Left ventricle myocardium inferior (tissue), 1 donor: ENCODE data around the gene TSHZ2. TPM values are rescaled to one million over a fixed set of nuclear protein-coding genes. Genes with fewer than 3 reads are reported as not detected.

Source experiments
- DNase-seq: peaks from one replicate; pipeline ENCODE4 v3.0.0-alpha.2; 2020
- H3K27ac ChIP-seq: fragments of 200-600 bp; replicated peaks from 2 replicates; pipeline ENCODE4 v1.8.0; 2021
- H3K27me3 ChIP-seq: fragments of 200-600 bp; 2 replicates; pipeline ENCODE4 v1.8.0; 2021; ENCODE audit warnings: low read depth
- H3K36me3 ChIP-seq: fragments of 200-600 bp; 2 replicates; pipeline ENCODE4 v1.8.0; 2021
- H3K4me1 ChIP-seq: fragments of 200-600 bp; 2 replicates; pipeline ENCODE4 v1.8.0; 2021
- H3K4me3 ChIP-seq: fragments of 200-600 bp; 2 replicates; pipeline ENCODE4 v1.8.0; 2021; ENCODE audit warnings: mild to moderate bottlenecking, moderate library complexity
- H3K9me3 ChIP-seq: fragments of 200-600 bp; replicated peaks from 2 replicates; pipeline ENCODE4 v1.8.0; 2021
- CTCF ChIP-seq: fragments of 200-600 bp; IDR thresholded peaks from 2 replicates; pipeline ENCODE4 v1.8.0; 2021; ENCODE audit warnings: antibody characterized with exemption, mild to moderate bottlenecking, borderline replicate concordance
- intact Hi-C: fragments of 100-400 bp; cut with micrococcal nuclease; formaldehyde crosslinking; loops from one replicate; pipeline ENCODE4 v1.11.0; 2022
- total RNA-seq: library from RNA; stranded (reverse); fragmentation: NEBNext Ultra II Directional; extraction: Animal tissue kit (Norgen Biotek cat#: 25700); gene quantifications from one replicate; pipeline ENCODE4 v1.2.1, GENCODE V29; 2021
- donor health status: DM: no; HTN: yes; CAD: no; lungs with severe emphysema.

The TSHZ2 gene
- total RNA-seq, 1 donor from 2014 or later: 3.1 TPM

- Histone ChIP-seq H3K27ac (no peak overlapping the region), H3K36me3 (no peaks in the 10 kb centered on the region), H3K4me3 (no peak overlapping the region), H3K27me3 (peaks cover 4% of the 10 kb centered on the region), H3K4me1 (no peaks in the 10 kb centered on the region), H3K9me3 (no peaks in the 10 kb centered on the region)
- no peak for DNase-seq
- intact Hi-C loops: no loop called here
- TF ChIP-seq CTCF: no peak
Measured at GRCh38 chr20:53210931-53211330, 238.8 kb downstream of the TSHZ2 start.

GRCh38 chr20:53212018-53212417, 239.9 kb downstream of the TSHZ2 start:
- Histone ChIP-seq H3K4me1 (peaks cover 5% of the 10 kb centered on the region), H3K27ac (no peak overlapping the region), H3K9me3 (no peaks in the 10 kb centered on the region), H3K27me3 (peaks cover 15% of the 10 kb centered on the region), H3K36me3 (no peaks in the 10 kb centered on the region), H3K4me3 (no peak overlapping the region)
- TF ChIP-seq CTCF: no peak
- intact Hi-C loops: no loop called here
- no peak for DNase-seq

- intact Hi-C loops: no loop called here
- no peak for TF ChIP-seq CTCF
- peaks cover 15% of the 10 kb centered on the region for H3K27me3 ChIP-seq
- no peaks in the 10 kb centered on the region for H3K36me3 ChIP-seq
- no peak for DNase-seq
- H3K4me1 ChIP-seq: peaks cover 6% of the 10 kb centered on the region
- H3K27ac ChIP-seq: no peak overlapping the region
- H3K4me3 ChIP-seq: no peak overlapping the region
- no peaks in the 10 kb centered on the region for H3K9me3 ChIP-seq
Measured at GRCh38 chr20:53214392-53214791, 242.2 kb downstream of the TSHZ2 start.

- TF ChIP-seq CTCF: no peak
- intact Hi-C loops: no loop called here
- DNase-seq: no peak
- Histone ChIP-seq H3K27me3 (peaks cover 12% of the 10 kb centered on the region), H3K27ac (peak overlapping the region; percentile 6), H3K4me3 (no peak overlapping the region), H3K4me1 (peaks cover 6% of the 10 kb centered on the region), H3K9me3 (peaks cover 5% of the 10 kb centered on the region), H3K36me3 (no peaks in the 10 kb centered on the region)
Measured at GRCh38 chr20:53215166-53215565, 243.0 kb downstream of the TSHZ2 start.

GRCh38 chr20:53216478-53216855, 244.3 kb downstream of the TSHZ2 start:
- no peak for TF ChIP-seq CTCF
- intact Hi-C loops: no loop called here
- H3K4me3 ChIP-seq: peak overlapping the region; percentile 29
- DNase-seq: no peak
- H3K9me3 ChIP-seq: peaks cover 6% of the 10 kb centered on the region
- H3K27ac ChIP-seq: no peak overlapping the region
- peaks cover 12% of the 10 kb centered on the region for H3K27me3 ChIP-seq
- H3K4me1 ChIP-seq: peaks cover 6% of the 10 kb centered on the region
- H3K36me3 ChIP-seq: no peaks in the 10 kb centered on the region
